GM23338 (cell line): ENCODE results near the gene DENND4A. TPM values are rescaled to one million over a fixed set of nuclear protein-coding genes. Genes with fewer than 3 reads are reported as not detected.

Experiments
- ATAC-seq: fragments of 200-7000 bp; cut with Tn5 transposase; 3 replicates; pipeline ENCODE4 v1.9.1; 2020
- DNase-seq: peaks from one replicate; pipeline ENCODE4 v3.0.0-alpha.2; 2015; ENCODE audit warnings: low spot score
- H2AFZ ChIP-seq: fragments of 200-600 bp; sonication (generic); 2 replicates; pipeline ENCODE4 v1.8.0; 2016; ENCODE audit warnings: antibody characterized with exemption, mild to moderate bottlenecking, moderate library complexity
- H3F3A ChIP-seq: fragments of 200-600 bp; sonication (generic); replicated peaks from 2 replicates; pipeline ENCODE4 v1.8.0; 2017; ENCODE audit warnings: antibody characterized with exemption, mixed run types, low read depth
- H3K27ac ChIP-seq: fragments of 200-600 bp; sonication (generic); 2 replicates; pipeline ENCODE4 v1.6.1; 2016; ENCODE audit warnings: low read depth
- H3K27me3 ChIP-seq: fragments of 200-600 bp; sonication (generic); 2 replicates; pipeline ENCODE4 v1.8.0; 2016; ENCODE audit warnings: mild to moderate bottlenecking, mixed run types, moderate library complexity; ENCODE audit not compliant: insufficient read depth
- H3K36me3 ChIP-seq: fragments of 200-600 bp; sonication (generic); 2 replicates; pipeline ENCODE4 v1.8.0; 2016; ENCODE audit warnings: mild to moderate bottlenecking; ENCODE audit not compliant: insufficient read depth
- H3K4me1 ChIP-seq: fragments of 200-600 bp; sonication (generic); 2 replicates; pipeline ENCODE4 v1.8.0; 2016; ENCODE audit warnings: mild to moderate bottlenecking, moderate library complexity; ENCODE audit not compliant: insufficient read depth
- H3K4me2 ChIP-seq: fragments of 200-600 bp; sonication (generic); 2 replicates; pipeline ENCODE4 v1.7.1; 2017; ENCODE audit warnings: mixed run types
- H3K4me3 ChIP-seq: fragments of 200-600 bp; sonication (generic); 2 replicates; pipeline ENCODE4 v1.6.1; 2016; ENCODE audit warnings: mixed run types
- H3K79me2 ChIP-seq: fragments of 200-600 bp; sonication (generic); replicated peaks from 2 replicates; pipeline ENCODE4 v1.8.0; 2017; ENCODE audit warnings: mild to moderate bottlenecking; ENCODE audit not compliant: insufficient read depth
- H3K9me2 ChIP-seq: fragments of 200-600 bp; sonication (generic); 2 replicates; pipeline ENCODE4 v1.8.0; 2017; ENCODE audit not compliant: insufficient read depth
- H4K20me1 ChIP-seq: fragments of 200-600 bp; sonication (generic); replicated peaks from 2 replicates; pipeline ENCODE4 v1.8.0; 2017; ENCODE audit warnings: mild to moderate bottlenecking; ENCODE audit not compliant: insufficient read depth
- H3K27ac Mint-ChIP-seq: 2 replicates; pipeline ENCODE4 v1.8.0; 2020; ENCODE audit warnings: inconsistent platforms, mild to moderate bottlenecking, moderate library complexity, mixed read lengths
- H3K27me3 Mint-ChIP-seq: 3 replicates; pipeline ENCODE4 v1.8.0; 2022; ENCODE audit warnings: low read depth, mild to moderate bottlenecking, moderate library complexity, mixed read lengths, inconsistent platforms; ENCODE audit not compliant: insufficient read depth, poor library complexity
- H3K36me3 Mint-ChIP-seq: 3 replicates; pipeline ENCODE4 v1.8.0; 2021; ENCODE audit warnings: low read depth, mild to moderate bottlenecking, inconsistent platforms, moderate library complexity, mixed read lengths
- H3K4me1 Mint-ChIP-seq: 3 replicates; pipeline ENCODE4 v1.8.0; 2020; ENCODE audit warnings: mild to moderate bottlenecking, inconsistent platforms, mixed read lengths
- H3K4me3 Mint-ChIP-seq: 3 replicates; pipeline ENCODE4 v1.8.0; 2021; ENCODE audit warnings: moderate library complexity, mild to moderate bottlenecking, inconsistent platforms, mixed read lengths
- H3K9me3 Mint-ChIP-seq: 3 replicates; pipeline ENCODE4 v1.8.0; 2020; ENCODE audit warnings: moderate library complexity, mild to moderate bottlenecking, inconsistent platforms, mixed read lengths
- CREB1 ChIP-seq: fragments of 250-450 bp; sonication (Bioruptor Pico); IDR thresholded peaks from 2 replicates; pipeline ENCODE4 v1.5.0; 2020; ENCODE audit warnings: low read depth, mild to moderate bottlenecking, moderate library complexity
- CTCF ChIP-seq, 2 experiments: fragments of 200-600 bp in 1 of 2; sonication (generic) in 1 of 2; conservative IDR thresholded peaks; 2 replicates each; pipeline versions ENCODE4 v1.5.1 to v1.6.1; 2016 to 2017; ENCODE audit warnings: antibody characterized with exemption in 2 of 2, low read depth in 2 of 2, mild to moderate bottlenecking in 2 of 2, moderate library complexity in 1 of 2
- ETS1 ChIP-seq: IDR thresholded peaks from 2 replicates; pipeline ENCODE4 v1.6.1; 2016; ENCODE audit warnings: antibody characterized with exemption
- EZH2 ChIP-seq: fragments of 200-600 bp; sonication (generic); IDR thresholded peaks from one replicate; pipeline ENCODE4 v1.8.0; 2017; ENCODE audit warnings: antibody characterized with exemption, mild to moderate bottlenecking, low read depth; ENCODE audit not compliant: unreplicated experiment
- EZH2phosphoT487 ChIP-seq: fragments of 200-600 bp; sonication (generic); IDR thresholded peaks from one replicate; pipeline ENCODE4 v1.8.1; 2018; ENCODE audit warnings: antibody characterized with exemption; ENCODE audit not compliant: unreplicated experiment
- JUNB ChIP-seq: IDR thresholded peaks from one replicate; pipeline ENCODE4 v1.6.1; 2016; ENCODE audit warnings: antibody characterized with exemption; ENCODE audit not compliant: unreplicated experiment
- NANOG ChIP-seq: IDR thresholded peaks from 2 replicates; pipeline ENCODE4 v1.6.1; 2016; ENCODE audit warnings: antibody characterized with exemption, borderline replicate concordance
- POLR2AphosphoS5 ChIP-seq: IDR thresholded peaks from 2 replicates; pipeline ENCODE4 v1.6.1; 2016; ENCODE audit warnings: antibody characterized with exemption, low read depth
- REST ChIP-seq: IDR thresholded peaks from one replicate; pipeline ENCODE4 v1.6.1; 2018; ENCODE audit warnings: antibody characterized with exemption; ENCODE audit not compliant: unreplicated experiment
- STAT1 ChIP-seq: IDR thresholded peaks from one replicate; pipeline ENCODE4 v1.6.1; 2016; ENCODE audit warnings: antibody characterized with exemption; ENCODE audit not compliant: unreplicated experiment
- ZNF114 ChIP-seq: fragments of 250-450 bp; sonication (Bioruptor Pico); IDR thresholded peaks from 2 replicates; pipeline ENCODE4 v1.5.0; 2020; ENCODE audit warnings: mild to moderate bottlenecking, moderate library complexity
- ZNF331 ChIP-seq: fragments of 250-450 bp; sonication (Bioruptor Pico); IDR thresholded peaks from 2 replicates; pipeline ENCODE4 v1.5.0; 2020; ENCODE audit warnings: low read depth, mild to moderate bottlenecking, moderate library complexity
- ZNF462 ChIP-seq: fragments of 250-450 bp; sonication (Bioruptor Pico); IDR thresholded peaks from 2 replicates; pipeline ENCODE4 v1.5.0; 2020; ENCODE audit warnings: mild to moderate bottlenecking, moderate library complexity
- polyA plus RNA-seq: library from polyadenylated mRNA; unstranded; fragments of >200 nt; fragmentation: Nextera tagmentation; extraction: Ambion mirVana; gene quantifications from 2 replicates; pipeline ENCODE4 v1.2.1, GENCODE V29; 2016
- total RNA-seq: library from RNA; depleted of rRNA; stranded (reverse); fragments of >200 nt; shearing (Covaris generic); gene quantifications from 2 replicates; pipeline ENCODE4 v1.2.3, GENCODE V29; 2014

DENND4A gene
- total and polyA plus RNA-seq, 2 experiments from 2014 or later: 3.4 to 9.0 TPM

GRCh38 chr15:65623103-65623502 is 169.0 kb downstream of the DENND4A start:
- no peaks in the 10 kb centered on the region for H3K27me3 ChIP-seq
- H3K27me3 Mint-ChIP-seq: no peaks in the 10 kb centered on the region

More at GRCh38 chr15:65623103-65623502, 169.0 kb downstream of the DENND4A start:
- Histone ChIP-seq H3F3A (no peaks in the 10 kb centered on the region), H4K20me1 (no peaks in the 10 kb centered on the region), H3K4me3 (no peak overlapping the region), H3K4me2 (no peak overlapping the region), H3K36me3 (no peaks in the 10 kb centered on the region), H3K27ac (no peak overlapping the region), H3K79me2 (no peaks in the 10 kb centered on the region), H2AFZ (no peak overlapping the region), H3K4me1 (0 out of 2 replicates have a peak, but pooled peaks cover 5% of the 10 kb centered on the region), H3K9me2 (peaks cover 12% of the 10 kb centered on the region; the same call in 1 of the 2 replicates)
- DNase-seq (no peak), ATAC-seq (no peak)
- Mint-ChIP-seq H3K36me3 (no peaks in the 10 kb centered on the region; the same call in 2 of the 3 replicates), H3K27ac (no peak overlapping the region), H3K4me3 (no peak overlapping the region), H3K9me3 (no peaks in the 10 kb centered on the region), H3K4me1 (peaks cover 14% of the 10 kb centered on the region)
- no peak for TF ChIP-seq REST
- TF ChIP-seq ETS1: no peak
- TF ChIP-seq CREB1 (CRISPR knock-in tag): no peak
- no peak for TF ChIP-seq NANOG
- TF ChIP-seq EZH2: no peak
- TF ChIP-seq ZNF462: no peak
- no peak for TF ChIP-seq JUNB
- TF ChIP-seq STAT1: no peak
- TF ChIP-seq POLR2AphosphoS5: no peak
- no peak for TF ChIP-seq ZNF114 (CRISPR knock-in tag)
- no peak for TF ChIP-seq ZNF331 (CRISPR knock-in tag)
- TF ChIP-seq CTCF (conservative IDR thresholded peaks at IDR 0.05; ENCODE audit: low read depth in 2 of 2): no peak
- TF ChIP-seq EZH2phosphoT487: no peak
